ENCODE measurements around the gene CERS6.

The CERS6 gene

GRCh38 chr2:168445960-168446359 is 10.1 kb upstream of the CERS6 start:
- DNase-seq: no peak

GRCh38 chr2:168448980-168449379 is 7.1 kb upstream of the CERS6 start:
- no peak for DNase-seq

GRCh38 chr2:168449419-168449818 is 6.7 kb upstream of the CERS6 start:
- no peak for DNase-seq

GRCh38 chr2:168450171-168450570 is 5.9 kb upstream of the CERS6 start:
- no peak for DNase-seq

GRCh38 chr2:168450732-168451131 is 5.3 kb upstream of the CERS6 start:
- DNase-seq: no peak

- no peak for DNase-seq
Measured at GRCh38 chr2:168452781-168453180, 3.3 kb upstream of the CERS6 start.

- no peak for DNase-seq
Measured at GRCh38 chr2:168453404-168453803, 2.7 kb upstream of the CERS6 start.

- DNase-seq: no peak
Measured at GRCh38 chr2:168454737-168455644, 1.1 kb upstream of the CERS6 start.

- DNase-seq: peak; percentile 28
Measured at GRCh38 chr2:168456521-168457189, 583 bp downstream of the CERS6 start.

- DNase-seq: no peak
Measured at GRCh38 chr2:168457190-168457895, 1.3 kb downstream of the CERS6 start.

- no peak for DNase-seq
Measured at GRCh38 chr2:168458139-168458538, 2.1 kb downstream of the CERS6 start.

- no peak for DNase-seq
Measured at GRCh38 chr2:168459256-168459655, 3.2 kb downstream of the CERS6 start.

GRCh38 chr2:168460571-168460970 is 4.5 kb downstream of the CERS6 start:
- DNase-seq: no peak

- DNase-seq: no peak
Measured at GRCh38 chr2:168461178-168461941, 5.3 kb downstream of the CERS6 start.

GRCh38 chr2:168461942-168462331 is 5.9 kb downstream of the CERS6 start:
- no peak for DNase-seq

- DNase-seq: no peak
Measured at GRCh38 chr2:168462543-168463045, 6.5 kb downstream of the CERS6 start.

- DNase-seq: no peak
Measured at GRCh38 chr2:168465594-168465993, 9.5 kb downstream of the CERS6 start.

GRCh38 chr2:168466190-168466737 is 10.2 kb downstream of the CERS6 start:
- DNase-seq: no peak

GRCh38 chr2:168466834-168467565 is 10.9 kb downstream of the CERS6 start:
- no peak for DNase-seq

- no peak for DNase-seq
Measured at GRCh38 chr2:168467729-168468128, 11.7 kb downstream of the CERS6 start.

GRCh38 chr2:168468354-168468753 is 12.3 kb downstream of the CERS6 start:
- DNase-seq: no peak

Measured in CD4-positive, alpha-beta T cell treated with Interferon gamma for 1 hour (primary cell).